ENCODE measurements around the gene OGFOD3. TPM values are rescaled to one million over a fixed set of nuclear protein-coding genes. Genes with fewer than 3 reads are reported as not detected.

The OGFOD3 gene
- total RNA-seq, 4 donors from 2014 or later: 15.0 to 44.4 (median 24.8) TPM

DNA sequence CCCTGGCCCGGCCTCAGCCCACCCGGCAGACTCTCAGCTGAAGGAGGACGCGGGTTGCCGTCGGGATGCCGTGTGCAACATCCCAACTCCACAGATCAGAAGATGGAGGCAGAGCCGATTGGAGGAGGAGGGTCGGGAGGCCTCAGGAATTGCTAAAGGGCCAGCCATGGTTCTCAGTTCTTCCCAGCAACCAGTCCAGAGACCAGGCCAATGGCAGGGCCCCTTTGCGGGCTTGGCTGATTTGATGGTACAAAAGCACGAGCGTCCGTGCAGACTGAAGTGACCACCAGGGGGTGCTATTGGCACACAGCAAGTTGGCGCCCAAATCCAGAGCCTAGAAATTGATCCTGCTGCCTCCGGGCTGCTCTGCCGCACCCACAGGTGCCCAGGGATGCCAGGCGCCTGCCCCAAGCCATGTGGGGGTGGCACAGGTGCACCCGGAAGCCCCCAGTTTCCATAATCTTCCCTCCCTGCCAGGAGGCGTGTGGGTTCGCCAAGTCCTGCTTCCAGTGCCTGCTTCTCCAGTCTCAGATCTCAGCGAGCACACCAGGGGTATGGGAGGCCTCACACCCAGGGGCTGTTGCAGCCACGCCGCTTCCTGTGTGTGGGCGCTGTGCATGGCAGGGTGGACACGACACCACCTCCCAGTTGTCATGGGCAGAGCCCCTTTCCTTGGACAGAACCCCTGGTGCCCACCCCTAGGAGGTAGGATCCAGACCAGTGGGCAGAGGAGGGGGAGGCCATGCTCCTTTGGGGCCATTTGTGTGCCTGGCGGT, 66.5 kb downstream of the OGFOD3 start:
- Histone ChIP-seq H3K27me3 (no peaks in the 10 kb centered on the region), H3K9me3 (no peaks in the 10 kb centered on the region), H3K4me3 (no peak overlapping the region), H3K27ac (no peak overlapping the region), H3K4me1 (no peaks in the 10 kb centered on the region), H3K36me3 (no peaks in the 10 kb centered on the region)
- peak; percentile 84 to 86 for DNase-seq
- intact Hi-C loops (cut with DNase I; ENCODE audit: low total_unique reads): loop anchor here (10.0 kb wide), 1 partner anchor 423 kb away; no protein-coding TSS in a partner anchor
- TF ChIP-seq CTCF (IDR thresholded peaks at IDR 0.05): peak; percentile 90 to 97 (median 94)
- no peak for TF ChIP-seq POLR2A (IDR thresholded peaks at IDR 0.05)

- TF ChIP-seq CTCF (IDR thresholded peaks at IDR 0.05): no peak
- no peak for TF ChIP-seq POLR2A (IDR thresholded peaks at IDR 0.05)
- DNase-seq: no peak
- intact Hi-C loops (cut with DNase I; ENCODE audit: low total_unique reads): loop anchor here (10.0 kb wide), 1 partner anchor 424 kb away; no protein-coding TSS in a partner anchor
- Histone ChIP-seq H3K27me3 (no peaks in the 10 kb centered on the region), H3K4me3 (no peak overlapping the region), H3K9me3 (no peaks in the 10 kb centered on the region), H3K36me3 (no peaks in the 10 kb centered on the region), H3K27ac (no peak overlapping the region), H3K4me1 (no peaks in the 10 kb centered on the region)
Measured at GRCh38 chr17:82351254-82351712, 67.1 kb downstream of the OGFOD3 start.

DNA sequence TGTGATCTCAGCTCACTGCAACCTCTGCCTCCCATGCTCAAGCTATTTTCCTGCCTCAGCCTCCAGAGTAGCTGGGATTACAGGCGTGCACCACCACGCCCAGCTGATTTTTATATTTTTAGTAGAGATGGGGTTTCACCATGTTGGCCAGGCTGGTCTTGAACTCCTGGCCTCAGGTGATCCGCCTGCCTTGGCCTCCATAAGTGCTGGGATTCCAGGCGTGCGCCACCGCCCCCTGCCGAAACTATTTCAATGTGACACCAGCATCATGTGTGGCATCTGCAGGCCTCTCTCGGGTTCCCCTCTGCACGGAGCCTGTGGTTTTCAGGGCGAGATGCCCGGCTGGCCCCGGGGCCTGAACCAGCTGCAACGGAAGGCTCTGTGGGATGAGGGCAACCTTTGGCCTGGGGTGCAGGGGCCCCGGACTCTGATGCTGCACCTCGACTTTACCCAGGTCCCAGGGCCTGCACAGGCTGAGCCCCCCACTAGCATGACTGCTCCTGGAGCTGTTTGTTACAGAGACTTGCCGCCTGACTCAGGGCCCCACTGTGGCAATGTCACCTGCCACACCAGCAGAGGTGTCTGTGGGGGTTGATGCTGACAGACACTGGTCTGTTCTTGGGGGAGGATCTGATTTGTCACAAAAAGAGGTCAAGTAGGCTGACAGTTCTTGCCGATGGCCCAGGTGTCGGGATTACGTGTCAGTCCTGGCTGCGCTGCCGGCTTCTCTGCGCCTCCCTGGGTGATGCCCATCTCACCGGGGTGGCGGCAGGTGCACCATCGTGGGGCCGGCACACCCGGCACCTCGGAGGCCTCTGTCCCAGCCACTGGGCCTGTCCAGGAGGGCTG, 68.0 kb downstream of the OGFOD3 start:
- Histone ChIP-seq H3K4me3 (no peak overlapping the region), H3K36me3 (no peaks in the 10 kb centered on the region), H3K4me1 (no peaks in the 10 kb centered on the region), H3K27ac (peak overlapping the region; percentile 51 to 63), H3K27me3 (no peaks in the 10 kb centered on the region), H3K9me3 (no peaks in the 10 kb centered on the region)
- intact Hi-C loops (cut with DNase I; ENCODE audit: low total_unique reads): loop anchor here (10.0 kb wide), 1 partner anchor 424 kb away; no protein-coding TSS in a partner anchor
- no peak for DNase-seq
- TF ChIP-seq CTCF (IDR thresholded peaks at IDR 0.05): no peak
- no peak for TF ChIP-seq POLR2A (IDR thresholded peaks at IDR 0.05)

- peak overlapping the region; percentile 51 to 63 for H3K27ac ChIP-seq
- no peaks in the 10 kb centered on the region for H3K27me3 ChIP-seq
- DNase-seq: peak; percentile 64 to 72
- no peaks in the 10 kb centered on the region for H3K36me3 ChIP-seq
- H3K4me3 ChIP-seq: no peak overlapping the region
- intact Hi-C loops (cut with DNase I; ENCODE audit: low total_unique reads): no loop called here
- no peaks in the 10 kb centered on the region for H3K9me3 ChIP-seq
- TF ChIP-seq POLR2A (IDR thresholded peaks at IDR 0.05): no peak
- no peak for TF ChIP-seq CTCF (IDR thresholded peaks at IDR 0.05)
- H3K4me1 ChIP-seq: no peaks in the 10 kb centered on the region
Measured at GRCh38 chr17:82349287-82349701, 69.1 kb downstream of the OGFOD3 start.
